OCI-LY3 (cell line): ENCODE results near the gene ATF6.

Experiments used
- CTCF ChIP-seq: fragments of 200-600, 300-600 bp; sonication (generic); IDR thresholded peaks from 2 replicates; pipeline ENCODE4 v1.5.1; 2014; ENCODE audit warnings: antibody characterized with exemption, low read length, low read depth
- EZH2phosphoT487 ChIP-seq: fragments of 200-600 bp; shearing (Covaris generic); IDR thresholded peaks from 2 replicates; pipeline ENCODE4 v1.6.1; 2018; ENCODE audit warnings: antibody characterized with exemption, mixed run types, low read depth

GRCh38 chr1:161772397-161772796 lies 6.3 kb downstream of the ATF6 start:
- TF ChIP-seq CTCF (no peak), EZH2phosphoT487 (no peak)
